Measurements from ENCODE around the gene PRPS2. TPM values are rescaled to one million over a fixed set of nuclear protein-coding genes. Genes with fewer than 3 reads are reported as not detected.

Gene PRPS2
- total RNA-seq, 1 donor from 2014 or later, result 1.8 TPM

- DNase-seq, result no peak
- peaks cover 2% of the 10 kb centered on the region for H3K9me3 Mint-ChIP-seq (ENCODE audit: unreplicated experiment)
- no peaks in the 10 kb centered on the region for H3K4me1 Mint-ChIP-seq (ENCODE audit: low read depth, unreplicated experiment)
- TF ChIP-seq, protein P1, sequence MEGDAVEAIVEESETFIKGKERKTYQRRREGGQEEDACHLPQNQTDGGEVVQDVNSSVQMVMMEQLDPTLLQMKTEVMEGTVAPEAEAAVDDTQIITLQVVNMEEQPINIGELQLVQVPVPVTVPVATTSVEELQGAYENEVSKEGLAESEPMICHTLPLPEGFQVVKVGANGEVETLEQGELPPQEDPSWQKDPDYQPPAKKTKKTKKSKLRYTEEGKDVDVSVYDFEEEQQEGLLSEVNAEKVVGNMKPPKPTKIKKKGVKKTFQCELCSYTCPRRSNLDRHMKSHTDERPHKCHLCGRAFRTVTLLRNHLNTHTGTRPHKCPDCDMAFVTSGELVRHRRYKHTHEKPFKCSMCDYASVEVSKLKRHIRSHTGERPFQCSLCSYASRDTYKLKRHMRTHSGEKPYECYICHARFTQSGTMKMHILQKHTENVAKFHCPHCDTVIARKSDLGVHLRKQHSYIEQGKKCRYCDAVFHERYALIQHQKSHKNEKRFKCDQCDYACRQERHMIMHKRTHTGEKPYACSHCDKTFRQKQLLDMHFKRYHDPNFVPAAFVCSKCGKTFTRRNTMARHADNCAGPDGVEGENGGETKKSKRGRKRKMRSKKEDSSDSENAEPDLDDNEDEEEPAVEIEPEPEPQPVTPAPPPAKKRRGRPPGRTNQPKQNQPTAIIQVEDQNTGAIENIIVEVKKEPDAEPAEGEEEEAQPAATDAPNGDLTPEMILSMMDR (IDR thresholded peaks at IDR 0.05; ENCODE audit: partially characterized antibody, unreplicated experiment), result no peak
- peaks cover 2% of the 10 kb centered on the region for H3K27me3 Mint-ChIP-seq (ENCODE audit: unreplicated experiment)
- H3K36me3 Mint-ChIP-seq (ENCODE audit: unreplicated experiment), result no peaks in the 10 kb centered on the region
- H3K27ac Mint-ChIP-seq (ENCODE audit: unreplicated experiment), result no peak overlapping the region
- H3K4me3 Mint-ChIP-seq (ENCODE audit: unreplicated experiment), result no peak overlapping the region
These were observed 52.0 kb downstream of the PRPS2 start for GRCh38 chrX:12843061-12843667.

GRCh38 chrX:12843668-12844279 is 52.6 kb downstream of the PRPS2 start:
- no peak for DNase-seq
- Mint-ChIP-seq H3K27ac (ENCODE audit: unreplicated experiment) (no peak overlapping the region), H3K9me3 (ENCODE audit: unreplicated experiment) (peaks cover 2% of the 10 kb centered on the region)

DNA sequence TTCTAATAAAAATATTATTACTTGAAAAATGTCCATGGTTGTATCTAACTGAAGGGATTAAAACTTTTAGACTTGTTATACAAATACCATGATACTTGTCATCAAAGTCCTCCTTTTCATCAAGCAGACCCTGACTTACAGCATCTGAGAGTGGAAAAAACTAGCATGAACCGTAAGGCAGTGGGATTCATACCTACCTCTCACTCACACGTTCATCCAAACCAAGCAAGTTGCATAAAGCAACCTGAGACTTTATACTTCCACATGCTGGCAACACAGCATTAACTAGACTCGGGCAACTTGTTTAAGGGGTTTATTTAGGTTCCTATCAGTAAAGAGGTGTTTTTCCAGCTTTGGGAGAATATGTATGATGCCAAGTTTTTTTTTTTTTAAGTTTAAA is 53.1 kb downstream of the PRPS2 start:
- Mint-ChIP-seq H3K27ac (ENCODE audit: unreplicated experiment) (no peak overlapping the region), H3K36me3 (ENCODE audit: unreplicated experiment) (no peaks in the 10 kb centered on the region), H3K4me3 (ENCODE audit: unreplicated experiment) (no peak overlapping the region), H3K4me1 (ENCODE audit: low read depth, unreplicated experiment) (no peaks in the 10 kb centered on the region), H3K27me3 (ENCODE audit: unreplicated experiment) (peaks cover 2% of the 10 kb centered on the region), H3K9me3 (ENCODE audit: unreplicated experiment) (peaks cover 2% of the 10 kb centered on the region)
- DNase-seq, result no peak
- TF ChIP-seq, protein P1 (IDR thresholded peaks at IDR 0.05; ENCODE audit: partially characterized antibody, unreplicated experiment), result no peak

More at GRCh38 chrX:12843668-12844279, 52.6 kb downstream of the PRPS2 start:
- Mint-ChIP-seq H3K36me3 (ENCODE audit: unreplicated experiment) (no peaks in the 10 kb centered on the region), H3K4me3 (ENCODE audit: unreplicated experiment) (no peak overlapping the region), H3K27me3 (ENCODE audit: unreplicated experiment) (peaks cover 2% of the 10 kb centered on the region), H3K4me1 (ENCODE audit: low read depth, unreplicated experiment) (no peaks in the 10 kb centered on the region)
- TF ChIP-seq, protein P1 (IDR thresholded peaks at IDR 0.05; ENCODE audit: partially characterized antibody, unreplicated experiment), result no peak

DNA sequence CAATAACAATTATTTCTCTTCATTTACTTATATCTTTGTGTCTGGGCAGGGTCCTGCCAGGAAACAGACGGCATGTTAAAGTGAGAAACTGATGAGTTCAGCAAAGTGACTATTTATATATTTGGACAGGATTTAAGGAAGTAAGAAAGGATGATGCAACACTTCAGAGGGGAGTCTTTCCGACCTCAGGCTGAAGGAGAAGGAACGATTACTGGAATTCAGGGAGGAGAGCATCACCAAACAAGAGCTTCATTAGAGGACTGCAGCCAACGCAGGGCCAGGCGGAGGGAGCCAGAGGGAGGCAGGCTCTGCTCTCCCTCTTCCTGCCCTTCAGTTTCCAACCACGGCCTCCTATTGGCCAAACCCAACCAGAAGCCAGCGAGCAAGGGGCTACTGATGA is 74.1 kb downstream of the PRPS2 start:
- Mint-ChIP-seq H3K9me3 (ENCODE audit: unreplicated experiment) (no peaks in the 10 kb centered on the region), H3K36me3 (ENCODE audit: unreplicated experiment) (no peaks in the 10 kb centered on the region), H3K4me1 (ENCODE audit: low read depth, unreplicated experiment) (no peaks in the 10 kb centered on the region), H3K27ac (ENCODE audit: unreplicated experiment) (no peak overlapping the region), H3K27me3 (ENCODE audit: unreplicated experiment) (peaks cover 1% of the 10 kb centered on the region), H3K4me3 (ENCODE audit: unreplicated experiment) (no peak overlapping the region)
- TF ChIP-seq, protein P1 (IDR thresholded peaks at IDR 0.05; ENCODE audit: partially characterized antibody, unreplicated experiment), result no peak
- no peak for DNase-seq

Measured in glutamatergic neuron (in vitro differentiated cells).